SH-SY5Y (cell line): ENCODE measurements around the gene LRCOL1.

Experiments used
- GATA2 ChIP-seq: IDR thresholded peaks from 2 replicates; pipeline ENCODE4 v1.6.1; 2011; ENCODE audit warnings: mild to moderate bottlenecking, low read depth, low read length
- GATA3 ChIP-seq: IDR thresholded peaks from 2 replicates; pipeline ENCODE4 v1.6.1; 2011; ENCODE audit warnings: low read depth, mild to moderate bottlenecking, low read length, moderate library complexity

DNA sequence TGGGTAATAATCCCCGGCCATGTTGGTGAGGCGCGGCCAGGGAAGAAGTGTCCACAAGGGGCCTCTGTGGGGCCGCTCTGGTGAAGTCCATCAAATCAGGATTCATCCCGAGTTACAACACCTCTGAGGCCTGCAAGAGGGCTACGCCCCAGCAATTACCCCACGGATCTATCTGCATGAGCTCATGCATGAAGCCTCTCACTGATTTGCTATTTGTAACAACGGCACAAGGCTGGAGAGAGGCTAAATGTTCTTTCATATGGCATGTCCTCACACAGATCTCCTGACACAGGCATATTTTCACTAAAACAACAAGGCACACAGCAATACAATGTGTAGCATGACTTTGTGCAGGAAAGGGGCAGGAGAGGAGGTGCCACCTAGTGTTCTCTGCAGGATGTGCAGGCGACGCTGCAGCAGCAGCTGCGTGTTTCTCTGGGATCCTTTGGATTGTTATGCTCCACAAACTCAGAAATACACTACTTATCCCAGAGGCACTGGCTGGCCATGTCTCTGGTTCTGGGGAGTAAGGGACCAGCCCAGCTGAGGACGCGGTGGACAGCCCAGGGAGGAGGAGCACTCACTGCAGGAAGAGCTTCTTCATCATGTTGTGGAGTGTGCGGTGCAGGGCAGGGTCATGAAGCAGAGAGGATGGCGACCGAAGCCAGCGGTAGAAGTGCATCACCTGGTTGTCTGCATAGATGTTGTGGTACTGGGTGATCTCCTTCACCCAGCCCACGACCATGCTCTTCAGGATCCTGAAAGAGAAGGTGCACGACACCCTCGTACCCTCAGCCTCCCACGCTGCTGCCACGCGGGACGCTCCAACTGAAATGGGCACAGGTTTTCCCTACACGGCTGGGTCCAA, 28.4 kb upstream of the LRCOL1 start:
- TF ChIP-seq GATA3 (no peak), GATA2 (no peak)
